Parathyroid adenoma (tissue), 2 donors: ENCODE data around the gene PTGFRN.

Experiments used
- H2AFZ ChIP-seq: fragments of 300-600 bp; sonication (generic); one replicate; pipeline ENCODE4 v1.7.0; 2017; ENCODE audit warnings: antibody characterized with exemption, mild to moderate bottlenecking
- H3K27ac ChIP-seq: fragments of 300-600 bp; sonication (generic); one replicate; pipeline ENCODE4 v1.7.0; 2017
- H3K27me3 ChIP-seq: fragments of 300-600 bp; sonication (generic); one replicate; pipeline ENCODE4 v1.7.0; 2017; ENCODE audit warnings: low read length; ENCODE audit not compliant: control insufficient read depth, insufficient read depth
- H3K36me3 ChIP-seq: fragments of 300-600 bp; sonication (generic); one replicate; pipeline ENCODE4 v1.7.0; 2017; ENCODE audit warnings: low read length; ENCODE audit not compliant: control insufficient read depth, insufficient read depth
- H3K4me1 ChIP-seq: fragments of 300-600 bp; sonication (generic); one replicate; pipeline ENCODE4 v1.7.0; 2017; ENCODE audit warnings: control low read depth
- H3K4me2 ChIP-seq: fragments of 300-600 bp; sonication (generic); one replicate; pipeline ENCODE4 v1.7.0; 2017; ENCODE audit warnings: low read length
- H3K4me3 ChIP-seq: fragments of 300-600 bp; sonication (generic); one replicate; pipeline ENCODE4 v1.7.0; 2017; ENCODE audit warnings: low read depth, low read length
- H3K79me2 ChIP-seq: fragments of 300-600 bp; sonication (generic); one replicate; pipeline ENCODE4 v1.7.0; 2017; ENCODE audit warnings: control low read depth
- H3K9ac ChIP-seq: fragments of 300-600 bp; sonication (generic); one replicate; pipeline ENCODE4 v1.7.0; 2017; ENCODE audit warnings: mild to moderate bottlenecking
- H3K9me3 ChIP-seq: fragments of 300-600 bp; sonication (generic); one replicate; pipeline ENCODE4 v1.7.0; 2017; ENCODE audit warnings: low read length; ENCODE audit not compliant: control insufficient read depth
- CTCF ChIP-seq: fragments of 300-600 bp; sonication (generic); IDR thresholded peaks from one replicate; pipeline ENCODE4 v1.7.0; 2017; ENCODE audit warnings: antibody characterized with exemption, mild to moderate bottlenecking
- donor health status: primary hyperparathyroidism.

Gene PTGFRN

GRCh38 chr1:116916533-116917445 lies 7.1 kb downstream of the PTGFRN start:
- no peak overlapping the region for H2AFZ ChIP-seq
- TF ChIP-seq CTCF: no peak
- no peak overlapping the region for H3K4me2 ChIP-seq
- no peak overlapping the region for H3K4me3 ChIP-seq
- H3K9me3 ChIP-seq: no peaks in the 10 kb centered on the region
- no peak overlapping the region for H3K9ac ChIP-seq
- no peaks in the 10 kb centered on the region for H3K79me2 ChIP-seq
- no peak overlapping the region for H3K27ac ChIP-seq
- H3K27me3 ChIP-seq: no peaks in the 10 kb centered on the region
- H3K36me3 ChIP-seq: no peaks in the 10 kb centered on the region
- H3K4me1 ChIP-seq: peaks cover 3% of the 10 kb centered on the region

GRCh38 chr1:116918714-116919357 lies 9.1 kb downstream of the PTGFRN start:
- no peak overlapping the region for H3K27ac ChIP-seq
- peaks cover 3% of the 10 kb centered on the region for H3K4me1 ChIP-seq
- no peak overlapping the region for H3K4me2 ChIP-seq
- no peaks in the 10 kb centered on the region for H3K9me3 ChIP-seq
- H3K79me2 ChIP-seq: no peaks in the 10 kb centered on the region
- no peak overlapping the region for H3K9ac ChIP-seq
- H2AFZ ChIP-seq: no peak overlapping the region
- no peaks in the 10 kb centered on the region for H3K27me3 ChIP-seq
- TF ChIP-seq CTCF: no peak
- H3K4me3 ChIP-seq: no peak overlapping the region
- no peaks in the 10 kb centered on the region for H3K36me3 ChIP-seq

- no peak overlapping the region for H3K4me3 ChIP-seq
- no peaks in the 10 kb centered on the region for H3K36me3 ChIP-seq
- no peak overlapping the region for H3K27ac ChIP-seq
- TF ChIP-seq CTCF: no peak
- H2AFZ ChIP-seq: no peak overlapping the region
- no peak overlapping the region for H3K9ac ChIP-seq
- H3K79me2 ChIP-seq: no peaks in the 10 kb centered on the region
- peaks cover 3% of the 10 kb centered on the region for H3K4me1 ChIP-seq
- H3K4me2 ChIP-seq: no peak overlapping the region
- no peaks in the 10 kb centered on the region for H3K27me3 ChIP-seq
- H3K9me3 ChIP-seq: no peaks in the 10 kb centered on the region
Observed at GRCh38 chr1:116919802-116920201, 10.1 kb downstream of the PTGFRN start.

- H2AFZ ChIP-seq: no peak overlapping the region
- H3K4me2 ChIP-seq: no peak overlapping the region
- no peak overlapping the region for H3K4me3 ChIP-seq
- no peak overlapping the region for H3K9ac ChIP-seq
- H3K36me3 ChIP-seq: no peaks in the 10 kb centered on the region
- H3K4me1 ChIP-seq: peaks cover 3% of the 10 kb centered on the region
- no peaks in the 10 kb centered on the region for H3K27me3 ChIP-seq
- no peak for TF ChIP-seq CTCF
- no peak overlapping the region for H3K27ac ChIP-seq
- H3K79me2 ChIP-seq: no peaks in the 10 kb centered on the region
- H3K9me3 ChIP-seq: no peaks in the 10 kb centered on the region
Observed at GRCh38 chr1:116920211-116920610, 10.5 kb downstream of the PTGFRN start.
